Posterior cingulate gyrus (tissue), 11 donors: Measurements from ENCODE around the gene NKRF.

Experiments used
- DNase-seq, 10 donors: peaks; one replicate each; pipeline versions ENCODE4 v3.0.0 to v3.0.0-alpha.2; 2020 to 2021; ENCODE audit warnings: mixed read lengths in 3 of 10
- intact Hi-C: fragments of 100-400 bp; cut with DNase I; formaldehyde crosslinking; loops from one replicate; pipeline ENCODE4 v1.15.1; 2023

The NKRF gene

GRCh38 chrX:119617517-119618164 is 11.4 kb upstream of the NKRF start:
- no peak for DNase-seq
- intact Hi-C loops = no loop called here

DNA sequence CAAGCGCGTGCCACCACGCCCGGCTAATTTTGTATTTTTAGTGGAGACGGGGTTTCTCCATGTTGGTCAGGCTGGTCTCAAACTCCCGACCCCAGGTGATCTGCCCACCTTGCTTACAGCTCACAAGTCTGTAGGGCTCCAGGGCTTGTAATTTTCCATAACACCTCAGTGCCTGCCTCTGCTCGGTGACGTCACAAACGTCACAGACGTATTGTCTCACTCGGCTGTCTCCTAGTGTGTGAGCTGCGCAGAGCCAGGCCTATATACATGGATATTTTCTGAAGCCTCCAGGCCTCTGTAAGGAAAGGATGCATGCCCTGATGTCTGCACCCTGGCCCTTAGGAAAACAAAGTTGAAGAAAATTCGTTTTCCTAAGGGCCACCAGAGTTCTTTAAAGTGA is 8.6 kb upstream of the NKRF start:
- no peak for DNase-seq
- intact Hi-C loops = no loop called here

- DNase-seq = no peak
- intact Hi-C loops = loop anchor here (5.0 kb wide), 1 partner anchor 185 kb away; the partner anchor contains the start of gene RPL39
These were observed 780 bp upstream of the NKRF start for GRCh38 chrX:119607018-119607389.

DNA sequence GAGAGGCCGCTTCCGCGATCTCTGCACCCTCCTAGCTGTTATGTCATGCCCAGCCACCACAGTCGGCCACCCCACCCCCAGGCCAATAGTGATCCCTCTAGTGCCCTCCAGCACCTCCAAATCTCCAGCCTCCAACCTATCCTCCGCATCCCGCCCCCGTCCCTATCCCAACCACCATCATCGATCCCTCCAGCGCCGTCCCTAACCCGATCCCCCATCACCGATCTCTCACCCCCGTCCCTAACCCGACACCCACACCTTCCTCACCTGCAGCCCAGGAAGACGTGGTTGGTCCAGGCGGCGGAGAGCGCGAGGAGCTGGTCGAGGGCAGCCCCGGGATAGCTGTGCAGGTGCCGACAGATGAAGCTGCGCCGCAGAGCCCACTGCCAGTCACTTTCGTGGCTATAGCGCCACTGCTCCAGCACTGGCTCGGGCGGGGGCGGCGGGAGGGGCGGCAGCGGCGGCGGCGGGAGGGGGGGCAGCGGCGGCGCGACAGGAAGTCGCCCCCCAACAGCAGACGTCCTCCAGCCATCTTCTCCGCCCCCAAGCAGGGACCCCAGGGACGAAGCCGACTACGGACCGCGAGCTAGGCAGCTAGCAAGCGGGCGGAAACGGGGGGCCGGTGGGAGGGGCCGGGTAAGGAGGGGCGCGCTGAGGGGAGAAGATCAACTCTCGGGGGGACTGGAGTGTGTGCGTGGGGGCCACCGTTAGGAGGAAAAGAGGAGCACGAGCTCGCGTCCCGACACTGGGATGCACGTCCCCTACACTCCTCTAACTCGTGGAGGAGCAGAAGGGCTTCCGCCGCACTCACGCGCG is 552 bp downstream of the NKRF start:
- intact Hi-C loops = loop anchor here (1.0 to 5.0 kb wide), 2 partner anchors 33 to 187 kb away; partner anchors contain the start of gene RPL39

DNA sequence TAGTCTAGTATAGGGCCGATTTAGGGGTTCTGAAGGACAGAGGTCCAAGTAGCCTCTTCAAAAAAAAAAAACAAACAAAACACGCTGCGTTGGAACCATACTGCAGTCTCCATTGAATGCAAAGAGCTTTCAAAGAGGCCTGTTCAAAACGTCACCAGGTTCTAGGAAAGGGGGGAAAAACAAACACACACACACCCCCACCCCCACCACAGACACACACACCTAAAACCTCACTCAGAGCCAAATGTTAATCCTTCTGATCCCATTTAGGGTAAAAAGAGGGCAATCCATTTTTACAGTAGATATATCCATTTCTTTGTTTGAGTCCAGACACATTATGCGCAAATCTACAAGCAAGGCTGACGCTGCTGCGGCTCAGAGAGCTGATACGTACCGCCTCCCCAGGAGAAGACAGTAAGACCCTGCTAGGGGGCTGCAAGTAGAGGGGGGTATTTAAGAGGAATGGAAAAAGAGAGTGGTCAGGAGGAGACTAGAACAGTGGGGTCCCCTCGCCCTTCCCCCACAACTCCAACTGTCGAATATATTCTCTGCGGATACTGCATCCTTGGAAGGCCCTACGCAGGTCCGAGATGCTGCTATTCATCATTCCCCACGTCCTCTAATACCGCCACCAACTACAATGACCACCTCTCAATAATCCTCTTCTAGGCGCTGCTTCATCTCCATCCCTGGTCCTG is 1.3 kb downstream of the NKRF start:
- DNase-seq = no peak
- intact Hi-C loops = loop anchor here (5.0 kb wide), 1 partner anchor 187 kb away; the partner anchor contains the start of gene RPL39

More for the DNA sequence above, 552 bp downstream of the NKRF start:
- DNase-seq = peak in 9 of 10 donors; percentile 20 to 90 (median 45)

GRCh38 chrX:119602701-119603255 is 3.4 kb downstream of the NKRF start:
- intact Hi-C loops = no loop called here

DNA sequence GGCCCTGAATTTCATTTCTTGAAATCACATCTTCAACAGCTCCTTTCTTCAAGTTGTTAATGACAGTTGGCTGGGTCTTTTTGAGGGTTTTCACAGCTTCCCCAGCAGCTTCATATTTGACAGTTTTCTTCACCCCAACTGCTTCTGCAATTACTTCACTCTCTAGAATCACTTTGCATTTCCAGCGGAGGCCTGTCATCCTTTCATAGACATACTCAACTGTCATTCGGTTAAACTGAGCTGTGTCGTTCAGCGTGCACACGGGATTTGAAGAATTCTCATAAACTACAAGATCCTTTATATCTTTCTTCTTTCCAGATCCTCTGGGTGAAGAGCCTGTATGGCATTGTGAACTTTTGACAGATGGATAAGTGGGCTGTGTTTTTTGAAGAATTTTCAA is 16.4 kb downstream of the NKRF start:
- intact Hi-C loops = no loop called here
- DNase-seq = no peak

More at GRCh38 chrX:119602701-119603255, 3.4 kb downstream of the NKRF start:
- DNase-seq = no peak

GRCh38 chrX:119583431-119584059 is 22.7 kb downstream of the NKRF start:
- DNase-seq = no peak
- intact Hi-C loops = no loop called here

- no peak for DNase-seq
- intact Hi-C loops = no loop called here
These were observed 26.8 kb downstream of the NKRF start for GRCh38 chrX:119579414-119579813.

- DNase-seq = peak; percentile 65 to 96 (median 78)
- intact Hi-C loops = no loop called here
These were observed 31.6 kb downstream of the NKRF start, which contains the start of gene UBE2A for GRCh38 chrX:119574394-119575266. UBE2A (plus strand) TSS chrX:119574563; CDS start chrX:119574712, 149 bp downstream.

DNA sequence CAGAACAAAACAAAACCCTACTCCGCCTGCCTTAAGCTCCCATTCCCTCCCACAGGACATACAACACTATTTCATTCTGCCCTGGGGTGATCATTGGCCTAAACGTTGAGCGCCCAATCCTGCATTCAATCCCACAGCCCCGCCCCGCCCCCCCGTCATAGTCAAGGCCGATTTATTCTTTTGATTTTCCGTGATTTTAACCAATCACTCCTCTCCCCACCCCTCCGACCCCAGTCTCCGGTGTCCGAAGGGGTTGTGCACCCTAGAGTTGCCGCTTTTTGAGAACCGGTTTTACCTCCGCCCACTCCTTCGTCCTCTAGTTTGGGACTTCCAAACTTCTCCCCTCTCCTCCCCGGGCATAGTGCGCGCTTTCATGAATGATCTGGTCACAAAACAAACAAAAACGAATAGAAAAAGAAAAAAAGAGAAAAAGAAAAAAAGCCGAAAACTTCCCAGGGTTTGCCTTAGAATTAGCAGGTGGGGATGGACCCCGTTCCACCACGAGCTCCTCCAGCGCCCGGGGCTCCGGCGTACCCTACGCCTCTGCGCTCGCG is 32.3 kb downstream of the NKRF start:
- intact Hi-C loops = no loop called here
- DNase-seq = peak in 4 of 10 donors; percentile 7 to 59 (median 9)

DNA sequence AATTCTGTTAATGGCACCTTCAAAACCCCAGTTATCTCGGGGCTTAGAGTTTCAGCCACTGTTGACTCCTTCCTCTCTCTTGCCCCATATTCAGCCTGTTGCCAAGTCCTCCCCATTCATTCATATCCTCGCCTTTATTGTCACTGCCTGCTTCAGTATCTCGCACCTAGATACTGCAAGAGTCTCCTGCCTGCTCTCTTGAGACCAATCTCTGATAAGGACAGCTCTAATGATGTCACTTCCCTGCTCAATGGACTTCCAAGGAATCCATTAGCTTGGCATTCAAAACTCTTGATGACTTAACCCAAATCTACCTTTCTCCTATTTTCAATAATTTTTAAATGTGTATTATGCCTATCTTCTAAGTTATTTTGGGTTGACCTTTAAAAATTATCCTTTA is 33.0 kb downstream of the NKRF start:
- intact Hi-C loops = no loop called here

GRCh38 chrX:119570351-119570835 is 35.8 kb downstream of the NKRF start:
- intact Hi-C loops = no loop called here
- no peak for DNase-seq

More for the DNA sequence above, 33.0 kb downstream of the NKRF start:
- no peak for DNase-seq

DNA sequence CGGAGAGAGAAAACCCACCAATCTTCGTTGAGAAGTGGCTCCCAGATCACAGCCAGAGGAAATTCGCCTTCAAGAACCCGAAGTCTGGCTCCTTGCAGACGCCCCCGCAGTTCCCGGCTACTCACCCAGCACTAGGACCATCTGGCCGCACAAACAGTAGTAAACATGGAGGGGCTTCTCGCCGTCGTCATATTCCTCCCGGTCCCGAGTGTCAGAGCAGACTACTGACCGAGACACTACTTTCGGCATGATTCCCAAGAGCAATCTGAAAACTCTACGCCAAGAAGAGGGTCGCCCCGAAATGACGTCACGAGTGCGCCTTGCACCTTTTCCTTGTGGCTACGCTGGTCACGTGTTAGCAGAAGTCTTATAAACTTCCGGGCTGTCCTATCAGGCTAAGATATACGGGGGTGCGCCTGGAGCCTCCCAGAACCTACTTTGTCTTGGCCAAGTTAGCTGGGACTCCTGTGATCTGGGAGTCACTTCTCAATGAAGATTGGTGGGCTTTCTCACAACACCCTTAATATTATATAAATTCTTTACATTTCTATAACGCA is 41.0 kb downstream of the NKRF start, which contains the start of gene STEEP1:
Gene STEEP1 (minus strand): TSS at position 303 of the 557 bp plus-strand sequence. CDS start 54 bp downstream, at position 249.
- intact Hi-C loops = no loop called here
- peak; percentile 63 to 96 (median 76) for DNase-seq

DNA sequence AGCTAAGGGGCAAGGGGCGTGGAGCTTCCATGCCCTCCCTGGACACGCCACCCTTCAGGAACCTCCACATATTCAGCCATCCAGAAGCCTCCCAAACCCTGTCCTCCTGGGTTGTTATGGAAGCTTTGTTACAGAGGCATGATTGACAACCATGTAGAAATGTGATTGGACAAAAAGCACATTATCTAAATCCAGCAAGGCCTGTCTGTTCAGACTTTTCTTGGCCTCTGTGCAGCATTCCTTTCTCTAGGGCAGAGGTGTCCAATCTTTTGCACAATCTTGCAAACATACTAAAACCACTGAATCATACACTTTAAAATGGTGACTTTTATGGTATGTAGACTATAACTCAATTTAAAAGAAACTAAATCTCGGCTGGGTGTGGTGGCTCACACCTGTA is 53.7 kb downstream of the NKRF start:
- no peak for DNase-seq
- intact Hi-C loops = no loop called here

DNA sequence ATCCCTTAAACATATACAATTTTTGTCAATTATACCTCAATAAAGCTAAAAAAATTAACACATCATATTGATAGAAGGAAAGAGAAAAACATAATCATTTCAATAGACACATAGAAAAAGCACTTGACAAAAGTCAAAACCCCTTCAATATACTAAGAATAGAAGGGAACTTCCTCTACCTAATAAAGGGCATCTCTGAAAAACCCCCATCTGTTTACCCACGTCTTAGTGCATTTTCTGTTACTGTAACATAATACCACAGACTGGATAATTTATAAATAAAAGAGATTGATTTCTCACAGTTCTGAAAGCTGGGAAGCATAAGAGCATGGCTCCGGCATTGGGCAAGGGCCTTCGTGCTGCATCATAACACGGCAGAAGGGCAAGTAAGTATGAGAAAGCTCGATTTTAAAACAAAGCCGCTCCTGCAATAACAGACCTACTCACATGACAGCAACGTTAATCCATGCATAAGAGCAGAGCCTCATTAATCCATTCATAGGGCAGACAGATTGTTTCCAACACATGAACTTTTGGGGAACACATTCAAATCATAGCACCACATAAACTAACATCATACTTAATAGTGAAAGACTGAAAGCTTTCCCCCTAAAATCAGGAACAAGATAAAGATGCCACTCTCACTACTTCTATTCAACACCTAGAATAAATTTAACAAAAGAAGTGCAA is 56.8 kb downstream of the NKRF start:
- intact Hi-C loops = no loop called here
- no peak for DNase-seq

GRCh38 chrX:119541188-119541587 is 65.0 kb downstream of the NKRF start:
- intact Hi-C loops = no loop called here
- DNase-seq = no peak

DNA sequence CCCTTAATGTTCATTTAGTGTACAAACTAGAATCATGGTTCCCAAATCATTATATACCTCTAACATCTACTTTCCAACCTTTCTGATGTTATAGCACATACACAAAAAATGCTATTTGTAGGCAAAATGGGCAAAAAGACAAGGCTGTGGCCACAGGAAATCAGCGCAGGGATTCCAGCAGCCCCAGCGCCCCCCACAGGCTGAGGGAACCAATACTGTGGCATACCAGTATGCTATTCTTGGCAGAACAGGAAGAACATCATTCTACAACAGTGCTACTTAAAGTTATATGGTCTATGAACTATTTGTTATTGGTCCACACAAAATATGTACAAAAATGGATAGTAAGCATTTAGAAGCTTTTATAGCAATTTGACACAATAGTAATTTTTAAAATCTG is 66.4 kb downstream of the NKRF start:
- no peak for DNase-seq
- intact Hi-C loops = no loop called here
